Upper lobe of left lung (tissue), 6 donors: ENCODE measurements around the gene PDE6H. TPM values are rescaled to one million over a fixed set of nuclear protein-coding genes. Genes with fewer than 3 reads are reported as not detected.
A peak's percentile ranks its signal among the peaks of the same experiment; 100 is the strongest.

Experiments
- ATAC-seq, 2 donors: fragments of 200-7000 bp; cut with Tn5 transposase; one replicate each; pipeline ENCODE4 v1.9.1; 2022; ENCODE audit warnings: mild to moderate bottlenecking in 2 of 2, moderate library complexity in 2 of 2; ENCODE audit not compliant: low FRiP score in 2 of 2
- DNase-seq, 2 donors: peaks; one replicate each; pipeline ENCODE4 v3.0.0-alpha.2; 2019 to 2020
- H3K27ac ChIP-seq, 4 donors: fragments of 200-600 bp; sonication (generic); one replicate each; pipeline ENCODE4 v1.5.1; 2016 to 2019
- H3K27me3 ChIP-seq, 4 donors: fragments of 200-600 bp; sonication (generic); one replicate each; pipeline ENCODE4 v1.5.1; 2017 to 2019
- H3K36me3 ChIP-seq, 4 donors: fragments of 200-600 bp; sonication (generic); one replicate each; pipeline ENCODE4 v1.5.1; 2016 to 2019
- H3K4me1 ChIP-seq, 4 donors: fragments of 200-600 bp; sonication (generic); one replicate each; pipeline ENCODE4 v1.5.1; 2018 to 2019
- H3K4me3 ChIP-seq, 4 donors: fragments of 200-600 bp; sonication (generic); one replicate each; pipeline ENCODE4 v1.5.1; 2017 to 2019; ENCODE audit warnings: mild to moderate bottlenecking in 2 of 4, moderate library complexity in 1 of 4
- H3K9me3 ChIP-seq, 4 donors: fragments of 200-600 bp; sonication (generic); one replicate each; pipeline ENCODE4 v1.5.1; 2018 to 2019
- CTCF ChIP-seq, 6 experiments: fragments of 450-650 bp in 4 of 6; fragments of 200-600 bp in 2 of 6; sonication (generic) in 2 of 6; IDR thresholded peaks; one replicate each; pipeline ENCODE4 v1.5.1; 2016 to 2019; ENCODE audit warnings: antibody characterized with exemption in 6 of 6
- EP300 ChIP-seq, 4 donors: sonication (generic); formaldehyde crosslinking; IDR thresholded peaks; one replicate each; pipeline ENCODE4 v1.5.1; 2017; ENCODE audit warnings: antibody characterized with exemption in 4 of 4, control low read depth in 2 of 4
- POLR2A ChIP-seq, 4 donors: fragments of 450-650 bp; IDR thresholded peaks; one replicate each; pipeline ENCODE4 v1.5.1; 2016 to 2017; ENCODE audit warnings: antibody characterized with exemption in 4 of 4, mild to moderate bottlenecking in 2 of 4
- POLR2AphosphoS5 ChIP-seq, 2 donors: sonication (generic); formaldehyde crosslinking; IDR thresholded peaks; one replicate each; pipeline ENCODE4 v1.5.1; 2017; ENCODE audit warnings: antibody characterized with exemption in 2 of 2
- WGBS, 2 donors: methylation state at CpG; one replicate each; pipeline ENCODE4 v1.1.5; 2017 to 2018; 5-methylcytosine and 5-hydroxymethylcytosine counted together
- total RNA-seq, 6 donors: library from RNA; depleted of rRNA in 4 of 6; stranded (reverse); fragments of >200 nt in 4 of 6; gene quantifications; one replicate each; pipeline versions ENCODE4 v1.1.0 to v1.2.1, GENCODE V29; 2016 to 2021
- donor health status: DM: no; HTN: no; CAD: no; lungs with moderate emphysema.
- donor health status: DM: no; HTN: yes; CAD: no; lungs with severe emphysema.

The PDE6H gene
- total RNA-seq, 6 donors from 2014 or later, result not detected

- DNase-seq, result no peak
- no peak for ATAC-seq
- TF ChIP-seq CTCF (IDR thresholded peaks at IDR 0.05) (no peak), POLR2A (IDR thresholded peaks at IDR 0.05) (no peak), EP300 (IDR thresholded peaks at IDR 0.05) (no peak), POLR2AphosphoS5 (IDR thresholded peaks at IDR 0.05) (no peak)
- 81 to 88% methylated on average over 3 of the region's 3 CpGs for WGBS, 2 donors
- H3K4me3 ChIP-seq, result no peak overlapping the region
- H3K27me3 ChIP-seq, result no peaks in the 10 kb centered on the region
- peak overlapping the region; percentile 81 to 91 (median 85) for H3K27ac ChIP-seq
- H3K36me3 ChIP-seq, result no peaks in the 10 kb centered on the region
- H3K4me1 ChIP-seq, result peaks cover 9 to 33% (median 25%) of the 10 kb centered on the region in 4 donors
- H3K9me3 ChIP-seq, result no peaks in the 10 kb centered on the region
Measured at GRCh38 chr12:14962797-14963196, 10.0 kb upstream of the PDE6H start.

- no peaks in the 10 kb centered on the region for H3K27me3 ChIP-seq
- peak overlapping the region in 2 of 4 donors; percentile 86 to 91 for H3K27ac ChIP-seq
- peaks cover 9 to 26% (median 19%) of the 10 kb centered on the region in 4 donors for H3K4me1 ChIP-seq
- no peak for ATAC-seq
- TF ChIP-seq CTCF (IDR thresholded peaks at IDR 0.05), result no peak
- no peak for TF ChIP-seq EP300 (IDR thresholded peaks at IDR 0.05)
- TF ChIP-seq POLR2A (IDR thresholded peaks at IDR 0.05), result no peak
- TF ChIP-seq POLR2AphosphoS5 (IDR thresholded peaks at IDR 0.05), result no peak
- H3K4me3 ChIP-seq, result no peak overlapping the region
- no peak for DNase-seq
- WGBS, 2 donors, result 84 to 85% methylated on average over 7 of the region's 7 CpGs
- H3K36me3 ChIP-seq, result no peaks in the 10 kb centered on the region
- no peaks in the 10 kb centered on the region for H3K9me3 ChIP-seq
Measured at GRCh38 chr12:14963520-14963919, 9.3 kb upstream of the PDE6H start.

GRCh38 chr12:14964406-14964805, 8.4 kb upstream of the PDE6H start:
- Histone ChIP-seq H3K36me3 (no peaks in the 10 kb centered on the region), H3K4me1 (peaks cover 7 to 17% (median 12%) of the 10 kb centered on the region in 4 donors), H3K4me3 (no peak overlapping the region), H3K27me3 (no peaks in the 10 kb centered on the region), H3K9me3 (no peaks in the 10 kb centered on the region), H3K27ac (no peak overlapping the region)
- DNase-seq (no peak), ATAC-seq (no peak)
- 35 to 71% methylated on average over 2 of the region's 2 CpGs for WGBS, 2 donors
- TF ChIP-seq POLR2A (IDR thresholded peaks at IDR 0.05) (no peak), EP300 (IDR thresholded peaks at IDR 0.05) (no peak), POLR2AphosphoS5 (IDR thresholded peaks at IDR 0.05) (no peak), CTCF (IDR thresholded peaks at IDR 0.05) (no peak)

GRCh38 chr12:14965221-14965620, 7.6 kb upstream of the PDE6H start:
- 95 to 97% methylated on average over 2 of the region's 2 CpGs for WGBS, 2 donors
- Histone ChIP-seq H3K4me1 (peaks cover 5 to 11% (median 8%) of the 10 kb centered on the region in 4 donors), H3K9me3 (no peaks in the 10 kb centered on the region), H3K4me3 (no peak overlapping the region), H3K36me3 (no peaks in the 10 kb centered on the region), H3K27ac (no peak overlapping the region), H3K27me3 (no peaks in the 10 kb centered on the region)
- ATAC-seq (no peak), DNase-seq (no peak)
- no peak for TF ChIP-seq POLR2AphosphoS5 (IDR thresholded peaks at IDR 0.05)
- TF ChIP-seq EP300 (IDR thresholded peaks at IDR 0.05), result no peak
- no peak for TF ChIP-seq POLR2A (IDR thresholded peaks at IDR 0.05)
- no peak for TF ChIP-seq CTCF (IDR thresholded peaks at IDR 0.05)

- no peak for TF ChIP-seq CTCF (IDR thresholded peaks at IDR 0.05)
- TF ChIP-seq EP300 (IDR thresholded peaks at IDR 0.05), result no peak
- no peak for ATAC-seq
- no peak overlapping the region for H3K4me3 ChIP-seq
- H3K27me3 ChIP-seq, result no peaks in the 10 kb centered on the region
- H3K27ac ChIP-seq, result no peak overlapping the region
- H3K36me3 ChIP-seq, result no peaks in the 10 kb centered on the region
- H3K9me3 ChIP-seq, result no peaks in the 10 kb centered on the region
- no peaks in the 10 kb centered on the region for H3K4me1 ChIP-seq
- DNase-seq, result no peak
- WGBS, 2 donors, result 83 to 87% methylated on average over 3 of the region's 3 CpGs
Measured at GRCh38 chr12:14968478-14968877, 4.4 kb upstream of the PDE6H start.
